Cardiac muscle cell (in vitro differentiated cells and primary cell): ENCODE results near the gene NHLRC2. TPM values are rescaled to one million over a fixed set of nuclear protein-coding genes. Genes with fewer than 3 reads are reported as not detected.

Experiments
- DNase-seq, 2 donors: peaks; one replicate each; pipeline versions ENCODE4 v3.0.0 to v3.0.0-alpha.2; 2010 to 2017; ENCODE audit warnings: low read depth in 1 of 2, low spot score in 1 of 2
- H3K27ac ChIP-seq: fragments of 200-600 bp; sonication (generic); 2 replicates; pipeline ENCODE4 v1.5.1; 2016
- H3K27me3 ChIP-seq: fragments of 200-600 bp; sonication (generic); 2 replicates; pipeline ENCODE4 v1.6.0; 2016; ENCODE audit warnings: control low read depth
- H3K36me3 ChIP-seq: fragments of 200-600 bp; sonication (generic); 2 replicates; pipeline ENCODE4 v1.5.1; 2016; ENCODE audit warnings: control low read depth
- H3K4me1 ChIP-seq: fragments of 200-600 bp; sonication (generic); 2 replicates; pipeline ENCODE4 v1.8.1; 2017; ENCODE audit warnings: low read depth, mild to moderate bottlenecking, mixed run types
- H3K4me3 ChIP-seq: fragments of 200-600 bp; sonication (generic); 2 replicates; pipeline ENCODE4 v1.5.1; 2016; ENCODE audit warnings: mild to moderate bottlenecking
- H3K9me3 ChIP-seq: fragments of 200-600 bp; sonication (generic); 2 replicates; pipeline ENCODE4 v1.5.1; 2017; ENCODE audit warnings: low read depth, mild to moderate bottlenecking, control low read depth
- CTCF ChIP-seq: IDR thresholded peaks from 2 replicates; pipeline ENCODE4 v1.5.1; 2012; ENCODE audit warnings: low read depth, mild to moderate bottlenecking, low read length
- polyA plus RNA-seq: library from polyadenylated mRNA; unstranded; fragments of >200 nt; fragmentation: Nextera tagmentation; extraction: Ambion mirVana; gene quantifications from 2 replicates; pipeline ENCODE4 v1.2.1, GENCODE V29; 2016
- total RNA-seq: library from RNA; depleted of rRNA; stranded (reverse); fragments of >200 nt; gene quantifications from 2 replicates; pipeline ENCODE4 v1.2.3, GENCODE V29; 2016

The NHLRC2 gene
- total and polyA plus RNA-seq, 2 experiments from 2014 or later = 14.0 to 99.6 TPM

GRCh38 chr10:113947184-113948041, 93.0 kb downstream of the NHLRC2 start:
- TF ChIP-seq CTCF = no peak
- Histone ChIP-seq H3K4me3 (no peak overlapping the region), H3K9me3 (no peaks in the 10 kb centered on the region), H3K4me1 (no peaks in the 10 kb centered on the region), H3K27me3 (no peaks in the 10 kb centered on the region), H3K27ac (no peak overlapping the region), H3K36me3 (no peaks in the 10 kb centered on the region)
- DNase-seq = peak in 1 of 2 donors; percentile 48

DNA sequence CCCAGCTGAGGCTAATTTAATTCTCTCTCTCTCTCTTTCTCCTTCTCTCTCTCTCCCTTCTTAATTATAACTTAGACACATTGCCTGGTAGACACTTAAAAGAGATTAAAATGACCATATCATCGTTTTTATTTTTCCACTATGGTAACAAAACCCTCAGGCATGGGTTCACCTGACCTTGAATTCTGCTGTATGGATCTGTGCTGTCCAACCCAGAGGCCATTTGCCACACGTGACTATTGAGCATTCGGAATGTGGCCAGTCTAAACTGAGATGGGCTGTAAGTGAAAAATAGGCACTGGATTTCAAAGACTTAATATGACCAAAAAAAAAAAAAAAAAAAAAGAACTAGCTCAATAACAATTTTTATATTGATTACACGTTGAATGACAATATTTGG, 93.6 kb downstream of the NHLRC2 start:
- Histone ChIP-seq H3K9me3 (no peaks in the 10 kb centered on the region), H3K27me3 (no peaks in the 10 kb centered on the region), H3K4me3 (no peak overlapping the region), H3K36me3 (no peaks in the 10 kb centered on the region), H3K27ac (no peak overlapping the region), H3K4me1 (no peaks in the 10 kb centered on the region)
- DNase-seq = no peak
- no peak for TF ChIP-seq CTCF

- Histone ChIP-seq H3K27me3 (no peaks in the 10 kb centered on the region), H3K4me1 (no peaks in the 10 kb centered on the region), H3K27ac (no peak overlapping the region), H3K9me3 (no peaks in the 10 kb centered on the region), H3K4me3 (no peak overlapping the region), H3K36me3 (no peaks in the 10 kb centered on the region)
- TF ChIP-seq CTCF = no peak
- no peak for DNase-seq
Measured at GRCh38 chr10:113950268-113950667, 95.8 kb downstream of the NHLRC2 start.

- no peak for DNase-seq
- Histone ChIP-seq H3K9me3 (no peaks in the 10 kb centered on the region), H3K27ac (no peak overlapping the region), H3K36me3 (no peaks in the 10 kb centered on the region), H3K27me3 (no peaks in the 10 kb centered on the region), H3K4me1 (no peaks in the 10 kb centered on the region), H3K4me3 (no peak overlapping the region)
- TF ChIP-seq CTCF = peak; percentile 34
Measured at GRCh38 chr10:113953505-113954272, 99.2 kb downstream of the NHLRC2 start.

GRCh38 chr10:113954409-113954808, 99.9 kb downstream of the NHLRC2 start:
- no peaks in the 10 kb centered on the region for H3K4me1 ChIP-seq

More at GRCh38 chr10:113954409-113954808, 99.9 kb downstream of the NHLRC2 start:
- no peak for DNase-seq
- no peak overlapping the region for H3K27ac ChIP-seq
- no peaks in the 10 kb centered on the region for H3K9me3 ChIP-seq
- H3K4me3 ChIP-seq = no peak overlapping the region
- no peak for TF ChIP-seq CTCF
- H3K36me3 ChIP-seq = no peaks in the 10 kb centered on the region
- H3K27me3 ChIP-seq = no peaks in the 10 kb centered on the region
